HG03175 (cell line): ENCODE results near the gene TTC13.

Experiments used
- ATAC-seq: cut with Tn5 transposase; IDR thresholded peaks from one replicate; pipeline ENCODE4 v1.9.1; 2021; ENCODE audit warnings: mild to moderate bottlenecking, moderate library complexity; ENCODE audit not compliant: unreplicated experiment

The TTC13 gene

GRCh38 chr1:230909974-230910754 lies 68.5 kb downstream of the TTC13 start:
- ATAC-seq, result no peak

GRCh38 chr1:230907472-230908205 lies 71.0 kb downstream of the TTC13 start:
- ATAC-seq, result no peak

- no peak for ATAC-seq
Measured at GRCh38 chr1:230906226-230906625, 72.4 kb downstream of the TTC13 start.

- ATAC-seq, result no peak
Measured at GRCh38 chr1:230905733-230906132, 72.9 kb downstream of the TTC13 start.

- ATAC-seq, result no peak
Measured at GRCh38 chr1:230902349-230902923, 76.2 kb downstream of the TTC13 start.

- no peak for ATAC-seq
Measured at GRCh38 chr1:230901671-230902070, 77.0 kb downstream of the TTC13 start.

- ATAC-seq, result no peak
Measured at GRCh38 chr1:230900984-230901383, 77.7 kb downstream of the TTC13 start.

GRCh38 chr1:230899841-230900251 lies 78.8 kb downstream of the TTC13 start:
- no peak for ATAC-seq

- ATAC-seq, result no peak
Measured at GRCh38 chr1:230898748-230899147, 79.9 kb downstream of the TTC13 start.

- ATAC-seq, result no peak
Measured at GRCh38 chr1:230898144-230898543, 80.5 kb downstream of the TTC13 start.

- no peak for ATAC-seq
Measured at GRCh38 chr1:230896779-230897178, 81.9 kb downstream of the TTC13 start.

- ATAC-seq, result no peak
Measured at GRCh38 chr1:230895452-230895851, 83.2 kb downstream of the TTC13 start.

GRCh38 chr1:230894664-230895063 lies 84.0 kb downstream of the TTC13 start:
- no peak for ATAC-seq

GRCh38 chr1:230894032-230894431 lies 84.6 kb downstream of the TTC13 start:
- no peak for ATAC-seq

- peak; percentile 46 for ATAC-seq
Measured at GRCh38 chr1:230892018-230892491, 86.6 kb downstream of the TTC13 start.

- ATAC-seq, result no peak
Measured at GRCh38 chr1:230891413-230891812, 87.2 kb downstream of the TTC13 start.

- ATAC-seq, result no peak
Measured at GRCh38 chr1:230884646-230885045, 94.0 kb downstream of the TTC13 start.

GRCh38 chr1:230883967-230884366 lies 94.7 kb downstream of the TTC13 start:
- no peak for ATAC-seq

GRCh38 chr1:230879778-230880177 lies 98.9 kb downstream of the TTC13 start:
- ATAC-seq, result no peak

GRCh38 chr1:230878591-230878990 lies 100.1 kb downstream of the TTC13 start:
- ATAC-seq, result no peak

GRCh38 chr1:230877924-230878590 lies 100.6 kb downstream of the TTC13 start:
- ATAC-seq, result no peak
